Stimulated activated CD4-positive, alpha-beta T cell treated with anti-CD3 and anti-CD28 coated beads, TNF-alpha, amount 100 ng/mL, for 24 hours (primary cell): Measurements from ENCODE around the gene RNF175.
A peak's percentile ranks its signal among the peaks of the same experiment; 100 is the strongest.
"Not testable (repeated sequence)": the region's sequence is repeated elsewhere in the genome, so short reads cannot be mapped to it uniquely, and the experiment has no call there.

Experiments
- DNase-seq, 3 experiments: peaks; one replicate each; pipeline ENCODE4 v3.0.0-alpha.2; 2020; ENCODE audit warnings: low read depth in 3 of 3

The RNF175 gene

GRCh38 chr4:153683763-153684181, 76.1 kb downstream of the RNF175 start:
- peak in 1 of 3 experiments; percentile 1 for DNase-seq

- no peak for DNase-seq
Observed at GRCh38 chr4:153679486-153679885, 80.3 kb downstream of the RNF175 start.

- DNase-seq, result no peak
Observed at GRCh38 chr4:153676984-153677383, 82.8 kb downstream of the RNF175 start.

GRCh38 chr4:153676486-153676885, 83.3 kb downstream of the RNF175 start:
- no peak for DNase-seq

- no peak for DNase-seq
Observed at GRCh38 chr4:153669838-153670237, 90.0 kb downstream of the RNF175 start.

GRCh38 chr4:153668647-153669046, 91.2 kb downstream of the RNF175 start:
- no peak for DNase-seq

GRCh38 chr4:153666505-153666904, 93.3 kb downstream of the RNF175 start:
- not testable (repeated sequence) for DNase-seq

- DNase-seq, result no peak
Observed at GRCh38 chr4:153663667-153664066, 96.2 kb downstream of the RNF175 start.

- no peak for DNase-seq
Observed at GRCh38 chr4:153661908-153662307, 97.9 kb downstream of the RNF175 start.

GRCh38 chr4:153661215-153661822, 98.5 kb downstream of the RNF175 start:
- DNase-seq, result no peak
